Fibroblast of skin of scalp (primary cell): Measurements from ENCODE around the gene JAKMIP1.
"Not testable (repeated sequence)": the region's sequence is repeated elsewhere in the genome, so short reads cannot be mapped to it uniquely, and the experiment has no call there.

ENCODE experiments used
- DNase-seq: peaks from one replicate; pipeline ENCODE4 v3.0.0-alpha.2; 2013

Gene JAKMIP1

GRCh38 chr4:6141554-6141953 lies 58.8 kb downstream of the JAKMIP1 start:
- DNase-seq = no peak

GRCh38 chr4:6141021-6141420 lies 59.3 kb downstream of the JAKMIP1 start:
- not testable (repeated sequence) for DNase-seq

GRCh38 chr4:6137747-6138135 lies 62.6 kb downstream of the JAKMIP1 start:
- no peak for DNase-seq

- DNase-seq = no peak
Observed at GRCh38 chr4:6137027-6137746, 63.2 kb downstream of the JAKMIP1 start.

GRCh38 chr4:6134612-6135220 lies 65.6 kb downstream of the JAKMIP1 start:
- DNase-seq = no peak

GRCh38 chr4:6132716-6133115 lies 67.6 kb downstream of the JAKMIP1 start:
- no peak for DNase-seq

GRCh38 chr4:6128221-6128850 lies 72.0 kb downstream of the JAKMIP1 start:
- no peak for DNase-seq

- DNase-seq = no peak
Observed at GRCh38 chr4:6126971-6127745, 73.2 kb downstream of the JAKMIP1 start.

GRCh38 chr4:6125103-6125651 lies 75.2 kb downstream of the JAKMIP1 start:
- DNase-seq = no peak

GRCh38 chr4:6124386-6125102 lies 75.8 kb downstream of the JAKMIP1 start:
- DNase-seq = no peak

- no peak for DNase-seq
Observed at GRCh38 chr4:6123976-6124375, 76.4 kb downstream of the JAKMIP1 start.

- DNase-seq = no peak
Observed at GRCh38 chr4:6123541-6123940, 76.8 kb downstream of the JAKMIP1 start.

GRCh38 chr4:6123116-6123515 lies 77.2 kb downstream of the JAKMIP1 start:
- DNase-seq = no peak

- no peak for DNase-seq
Observed at GRCh38 chr4:6122496-6122895, 77.9 kb downstream of the JAKMIP1 start.

GRCh38 chr4:6121941-6122340 lies 78.4 kb downstream of the JAKMIP1 start:
- DNase-seq = no peak

- DNase-seq = no peak
Observed at GRCh38 chr4:6121276-6121850, 79.0 kb downstream of the JAKMIP1 start.

GRCh38 chr4:6120361-6120760 lies 80.0 kb downstream of the JAKMIP1 start:
- DNase-seq = no peak

- no peak for DNase-seq
Observed at GRCh38 chr4:6119507-6120020, 80.8 kb downstream of the JAKMIP1 start.

- DNase-seq = no peak
Observed at GRCh38 chr4:6118201-6118600, 82.1 kb downstream of the JAKMIP1 start.

- no peak for DNase-seq
Observed at GRCh38 chr4:6116696-6117285, 83.6 kb downstream of the JAKMIP1 start.
